Breast epithelium (tissue), 3 donors: ENCODE results near the gene DDX41.

Experiments
- CTCF ChIP-seq, 3 donors: fragments of 450-650 bp; IDR thresholded peaks; one replicate each; pipeline ENCODE4 v1.5.1; 2016 to 2017; ENCODE audit warnings: antibody characterized with exemption in 3 of 3, mild to moderate bottlenecking in 3 of 3, moderate library complexity in 3 of 3
- POLR2A ChIP-seq: fragments of 450-650 bp; IDR thresholded peaks from one replicate; pipeline ENCODE4 v1.6.1; 2016; ENCODE audit warnings: antibody characterized with exemption, mild to moderate bottlenecking, moderate library complexity

- no peak for TF ChIP-seq CTCF (IDR thresholded peaks at IDR 0.05)
- no peak for TF ChIP-seq POLR2A
These were observed 30.5 kb downstream of the DDX41 start for GRCh38 chr5:177486256-177486655.
